Stimulated activated CD8-positive, alpha-beta memory T cell treated with anti-CD3 and anti-CD28 coated beads, Interleukin-2, amount 100 ng/mL, for 48 hours (primary cell): ENCODE data around the gene BCAR1.
A peak's percentile ranks its signal among the peaks of the same experiment; 100 is the strongest.
"Not testable (repeated sequence)": the region's sequence is repeated elsewhere in the genome, so short reads cannot be mapped to it uniquely, and the experiment has no call there.

Source experiments
- DNase-seq, 2 donors: peaks; one replicate each; pipeline ENCODE4 v3.0.0-alpha.2; 2020; ENCODE audit warnings: low read depth in 2 of 2

Gene BCAR1

GRCh38 chr16:75251280-75252048 is at the start of gene BCAR1:
BCAR1 (minus strand) TSS chr16:75251624; CDS start chr16:75251482, 142 bp downstream.
- peak; percentile 24 to 26 for DNase-seq

- no peak for DNase-seq
Measured at GRCh38 chr16:75298267-75298666, 46.8 kb upstream of the BCAR1 start.

- DNase-seq, result no peak
Measured at GRCh38 chr16:75296606-75297005, 45.2 kb upstream of the BCAR1 start.

GRCh38 chr16:75294773-75295459 is 43.5 kb upstream of the BCAR1 start:
- DNase-seq, result no peak

- DNase-seq, result no peak
Measured at GRCh38 chr16:75293772-75294171, 42.3 kb upstream of the BCAR1 start.

GRCh38 chr16:75293173-75293572 is 41.7 kb upstream of the BCAR1 start:
- no peak for DNase-seq

- DNase-seq, result no peak
Measured at GRCh38 chr16:75292691-75293090, 41.3 kb upstream of the BCAR1 start.

GRCh38 chr16:75289189-75289588 is 37.8 kb upstream of the BCAR1 start:
- no peak for DNase-seq

- DNase-seq, result peak; percentile 47 to 66
Measured at GRCh38 chr16:75288596-75289120, 37.2 kb upstream of the BCAR1 start.

- DNase-seq, result no peak
Measured at GRCh38 chr16:75288181-75288580, 36.8 kb upstream of the BCAR1 start.

GRCh38 chr16:75287708-75288107 is 36.3 kb upstream of the BCAR1 start:
- DNase-seq, result no peak

- DNase-seq, result no peak
Measured at GRCh38 chr16:75286389-75286788, 35.0 kb upstream of the BCAR1 start.

GRCh38 chr16:75282466-75283281 is 31.2 kb upstream of the BCAR1 start:
- no peak for DNase-seq

- DNase-seq, result no peak
Measured at GRCh38 chr16:75281826-75282225, 30.4 kb upstream of the BCAR1 start.

GRCh38 chr16:75281009-75281408 is 29.6 kb upstream of the BCAR1 start:
- not testable (repeated sequence) for DNase-seq

- DNase-seq, result no peak
Measured at GRCh38 chr16:75280331-75280804, 28.9 kb upstream of the BCAR1 start.

GRCh38 chr16:75279305-75279704 is 27.9 kb upstream of the BCAR1 start:
- no peak for DNase-seq

- DNase-seq, result no peak
Measured at GRCh38 chr16:75273054-75273925, 21.9 kb upstream of the BCAR1 start.

- DNase-seq, result not testable (repeated sequence)
Measured at GRCh38 chr16:75272629-75273028, 21.2 kb upstream of the BCAR1 start.

- no peak for DNase-seq
Measured at GRCh38 chr16:75272097-75272551, 20.7 kb upstream of the BCAR1 start.
